ENCODE results near the gene CDKN2C. TPM values are rescaled to one million over a fixed set of nuclear protein-coding genes. Genes with fewer than 3 reads are reported as not detected.
"Not testable (repeated sequence)": the region's sequence is repeated elsewhere in the genome, so short reads cannot be mapped to it uniquely, and the experiment has no call there.

Gene CDKN2C
- total RNA-seq, 1 donor from 2014 or later, result 2.4 TPM

- H3K27me3 ChIP-seq, result no peaks in the 10 kb centered on the region
- intact Hi-C loops (cut with DNase I), result no loop called here
- H3K4me1 ChIP-seq, result no peaks in the 10 kb centered on the region
- H3K9me3 ChIP-seq, result no peaks in the 10 kb centered on the region
- H3K4me3 ChIP-seq, result no peak overlapping the region
- no peak overlapping the region for H3K27ac ChIP-seq
- no peak for TF ChIP-seq CTCF (IDR thresholded peaks at IDR 0.05)
- no peaks in the 10 kb centered on the region for H3K36me3 ChIP-seq
- no peak for DNase-seq (ENCODE audit: low spot score in 2 of 2)
Measured at GRCh38 chr1:50940291-50940690, 29.8 kb upstream of the CDKN2C start.

GRCh38 chr1:50942334-50942733 is 27.7 kb upstream of the CDKN2C start:
- intact Hi-C loops (cut with DNase I), result no loop called here
- no peaks in the 10 kb centered on the region for H3K4me1 ChIP-seq
- TF ChIP-seq CTCF (IDR thresholded peaks at IDR 0.05), result no peak
- H3K9me3 ChIP-seq, result no peaks in the 10 kb centered on the region
- DNase-seq (ENCODE audit: low spot score in 2 of 2), result no peak
- H3K27me3 ChIP-seq, result no peaks in the 10 kb centered on the region
- no peak overlapping the region for H3K4me3 ChIP-seq
- no peaks in the 10 kb centered on the region for H3K36me3 ChIP-seq
- H3K27ac ChIP-seq, result no peak overlapping the region

- DNase-seq (ENCODE audit: low spot score in 2 of 2), result no peak
- H3K4me3 ChIP-seq, result no peak overlapping the region
- no peaks in the 10 kb centered on the region for H3K9me3 ChIP-seq
- no peaks in the 10 kb centered on the region for H3K36me3 ChIP-seq
- intact Hi-C loops (cut with DNase I), result no loop called here
- no peak overlapping the region for H3K27ac ChIP-seq
- no peaks in the 10 kb centered on the region for H3K27me3 ChIP-seq
- H3K4me1 ChIP-seq, result no peaks in the 10 kb centered on the region
- no peak for TF ChIP-seq CTCF (IDR thresholded peaks at IDR 0.05)
Measured at GRCh38 chr1:50949286-50949982, 20.6 kb upstream of the CDKN2C start.

- no peak overlapping the region for H3K4me3 ChIP-seq
- H3K36me3 ChIP-seq, result no peaks in the 10 kb centered on the region
- no peak overlapping the region for H3K27ac ChIP-seq
- H3K9me3 ChIP-seq, result no peaks in the 10 kb centered on the region
- intact Hi-C loops (cut with DNase I), result no loop called here
- TF ChIP-seq CTCF (IDR thresholded peaks at IDR 0.05), result no peak
- DNase-seq (ENCODE audit: low spot score in 2 of 2), result no peak
- no peaks in the 10 kb centered on the region for H3K4me1 ChIP-seq
- H3K27me3 ChIP-seq, result no peaks in the 10 kb centered on the region
Measured at GRCh38 chr1:50950396-50950795, 19.6 kb upstream of the CDKN2C start.

- H3K27me3 ChIP-seq; H3K4me3 ChIP-seq; intact Hi-C loops (cut with DNase I); H3K9me3 ChIP-seq; H3K4me1 ChIP-seq; DNase-seq (ENCODE audit: low spot score in 2 of 2); H3K27ac ChIP-seq; H3K36me3 ChIP-seq: not testable (repeated sequence)
Measured at GRCh38 chr1:50952566-50952965, 17.5 kb upstream of the CDKN2C start.

GRCh38 chr1:50955116-50955515 is 14.9 kb upstream of the CDKN2C start:
- H3K4me1 ChIP-seq, result peaks cover 0 to 8% of the 10 kb centered on the region in 2 donors
- H3K9me3 ChIP-seq, result no peaks in the 10 kb centered on the region
- DNase-seq (ENCODE audit: low spot score in 2 of 2), result no peak
- no peak overlapping the region for H3K4me3 ChIP-seq
- H3K27me3 ChIP-seq, result no peaks in the 10 kb centered on the region
- intact Hi-C loops (cut with DNase I), result loop anchor here (5.0 kb wide), 1 partner anchor 922 kb away; the partner anchor contains the start of gene NRDC
- TF ChIP-seq CTCF (IDR thresholded peaks at IDR 0.05), result no peak
- H3K36me3 ChIP-seq, result no peaks in the 10 kb centered on the region
- no peak overlapping the region for H3K27ac ChIP-seq
